ENCODE measurements around the gene PCDHAC2.

DNA sequence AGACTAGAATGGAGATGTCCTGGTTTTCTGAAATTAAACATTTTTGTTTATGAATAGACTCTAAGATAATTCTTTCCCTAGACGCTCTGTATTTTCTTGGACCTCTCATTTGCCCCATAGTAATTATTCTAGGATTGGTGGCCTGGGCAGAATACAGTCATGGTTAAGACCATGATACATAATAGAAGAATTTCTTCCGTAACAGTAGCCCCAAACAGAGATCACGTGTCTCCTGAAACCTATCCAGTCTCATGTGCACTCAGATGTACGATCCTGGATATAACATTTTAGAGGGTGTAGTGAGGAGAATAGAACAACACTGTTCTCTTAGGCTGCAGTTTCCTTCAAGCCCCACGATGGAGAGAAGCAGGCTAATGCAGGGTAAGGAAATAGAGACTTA is 22.3 kb downstream of the PCDHAC2 start:
- TF ChIP-seq, protein P1, sequence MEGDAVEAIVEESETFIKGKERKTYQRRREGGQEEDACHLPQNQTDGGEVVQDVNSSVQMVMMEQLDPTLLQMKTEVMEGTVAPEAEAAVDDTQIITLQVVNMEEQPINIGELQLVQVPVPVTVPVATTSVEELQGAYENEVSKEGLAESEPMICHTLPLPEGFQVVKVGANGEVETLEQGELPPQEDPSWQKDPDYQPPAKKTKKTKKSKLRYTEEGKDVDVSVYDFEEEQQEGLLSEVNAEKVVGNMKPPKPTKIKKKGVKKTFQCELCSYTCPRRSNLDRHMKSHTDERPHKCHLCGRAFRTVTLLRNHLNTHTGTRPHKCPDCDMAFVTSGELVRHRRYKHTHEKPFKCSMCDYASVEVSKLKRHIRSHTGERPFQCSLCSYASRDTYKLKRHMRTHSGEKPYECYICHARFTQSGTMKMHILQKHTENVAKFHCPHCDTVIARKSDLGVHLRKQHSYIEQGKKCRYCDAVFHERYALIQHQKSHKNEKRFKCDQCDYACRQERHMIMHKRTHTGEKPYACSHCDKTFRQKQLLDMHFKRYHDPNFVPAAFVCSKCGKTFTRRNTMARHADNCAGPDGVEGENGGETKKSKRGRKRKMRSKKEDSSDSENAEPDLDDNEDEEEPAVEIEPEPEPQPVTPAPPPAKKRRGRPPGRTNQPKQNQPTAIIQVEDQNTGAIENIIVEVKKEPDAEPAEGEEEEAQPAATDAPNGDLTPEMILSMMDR (IDR thresholded peaks at IDR 0.05), result no peak
- TF ChIP-seq FOXM1 (IDR thresholded peaks at IDR 0.05; ENCODE audit: low read depth) (no peak), TEAD4 (IDR thresholded peaks at IDR 0.05; ENCODE audit: borderline replicate concordance, insufficient read depth) (no peak), POLR2AphosphoS5 (IDR thresholded peaks at IDR 0.05; ENCODE audit: low read depth, low read length) (no peak), EZH2phosphoT487 (IDR thresholded peaks at IDR 0.05; ENCODE audit: borderline replicate concordance, low read depth) (no peak), TAF1 (IDR thresholded peaks at IDR 0.05; ENCODE audit: borderline replicate concordance, low read depth, low read length) (no peak), YY1 (IDR thresholded peaks at IDR 0.05; ENCODE audit: low read depth) (no peak), SMC3 (IDR thresholded peaks at IDR 0.05; ENCODE audit: low read depth, low read length) (no peak), FOSL2 (IDR thresholded peaks at IDR 0.05; ENCODE audit: borderline replicate concordance, low read depth) (no peak), RCOR1 (IDR thresholded peaks at IDR 0.05; ENCODE audit: low read length) (no peak), CHD2 (IDR thresholded peaks at IDR 0.05; ENCODE audit: low read length, partially characterized antibody) (no peak)
- TF ChIP-seq, protein P2, sequence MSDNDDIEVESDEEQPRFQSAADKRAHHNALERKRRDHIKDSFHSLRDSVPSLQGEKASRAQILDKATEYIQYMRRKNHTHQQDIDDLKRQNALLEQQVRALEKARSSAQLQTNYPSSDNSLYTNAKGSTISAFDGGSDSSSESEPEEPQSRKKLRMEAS (IDR thresholded peaks at IDR 0.05; ENCODE audit: low read depth), result no peak
